ENCODE data around the gene NEURL1. TPM values are rescaled to one million over a fixed set of nuclear protein-coding genes. Genes with fewer than 3 reads are reported as not detected.

The NEURL1 gene
- total and polyA plus RNA-seq, 2 donors (not counting 1 experiment from before 2014, with no cell fraction given): 0.30 to 0.57 TPM

GRCh38 chr10:103535595-103535994 lies 42.1 kb downstream of the NEURL1 start:
- H4K20me1 ChIP-seq (ENCODE audit: control insufficient read depth, insufficient read depth, low read length, poor library complexity, severe bottlenecking): no peaks in the 10 kb centered on the region
- H3K9me3 ChIP-seq (ENCODE audit: control extremely low read depth in 1 of 3, control insufficient read depth in 2 of 3, insufficient read depth in 1 of 3, low read length in 2 of 3): peaks cover 0 to 20% (median 0%) of the 10 kb centered on the region in 3 donors
- POLR2A ChIA-PET: no interaction called here
- CTCF ChIA-PET: interaction anchor here (1.2 kb wide), 1 partner anchor 29 kb away, joined by 3 read pairs; no protein-coding TSS in a partner anchor
- intact Hi-C loops (cut with micrococcal nuclease): no loop called here
- no peaks in the 10 kb centered on the region for H3K4me1 Mint-ChIP-seq
- 98% methylated on average over 2 of the region's 2 CpGs for WGBS (ENCODE audit: insufficient coverage)
- TF ChIP-seq, protein P1, sequence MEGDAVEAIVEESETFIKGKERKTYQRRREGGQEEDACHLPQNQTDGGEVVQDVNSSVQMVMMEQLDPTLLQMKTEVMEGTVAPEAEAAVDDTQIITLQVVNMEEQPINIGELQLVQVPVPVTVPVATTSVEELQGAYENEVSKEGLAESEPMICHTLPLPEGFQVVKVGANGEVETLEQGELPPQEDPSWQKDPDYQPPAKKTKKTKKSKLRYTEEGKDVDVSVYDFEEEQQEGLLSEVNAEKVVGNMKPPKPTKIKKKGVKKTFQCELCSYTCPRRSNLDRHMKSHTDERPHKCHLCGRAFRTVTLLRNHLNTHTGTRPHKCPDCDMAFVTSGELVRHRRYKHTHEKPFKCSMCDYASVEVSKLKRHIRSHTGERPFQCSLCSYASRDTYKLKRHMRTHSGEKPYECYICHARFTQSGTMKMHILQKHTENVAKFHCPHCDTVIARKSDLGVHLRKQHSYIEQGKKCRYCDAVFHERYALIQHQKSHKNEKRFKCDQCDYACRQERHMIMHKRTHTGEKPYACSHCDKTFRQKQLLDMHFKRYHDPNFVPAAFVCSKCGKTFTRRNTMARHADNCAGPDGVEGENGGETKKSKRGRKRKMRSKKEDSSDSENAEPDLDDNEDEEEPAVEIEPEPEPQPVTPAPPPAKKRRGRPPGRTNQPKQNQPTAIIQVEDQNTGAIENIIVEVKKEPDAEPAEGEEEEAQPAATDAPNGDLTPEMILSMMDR (IDR thresholded peaks at IDR 0.05): no peak
- TF ChIP-seq EZH2 (IDR thresholded peaks at IDR 0.05; ENCODE audit: borderline replicate concordance, insufficient read depth, low read depth, low read length, poor library complexity, severe bottlenecking): no peak
- DNase-seq (no peak), ATAC-seq (ENCODE audit: low read depth) (no peak)
- H3K4me3 Mint-ChIP-seq: no peak overlapping the region
- no peak overlapping the region for H3K27ac Mint-ChIP-seq
- peaks cover 27% of the 10 kb centered on the region for H3K27me3 Mint-ChIP-seq
- peaks cover 6% of the 10 kb centered on the region for H3K9me3 Mint-ChIP-seq (ENCODE audit: insufficient read depth)
- peaks cover 0 to 14% (median 5%) of the 10 kb centered on the region in 4 experiments for H3K27me3 ChIP-seq (replicated peaks in 1 of 4; ENCODE audit: control extremely low read depth in 1 of 4, control insufficient read depth in 3 of 4, insufficient read depth in 4 of 4, low read length in 3 of 4)
- no peak overlapping the region for H2AFZ ChIP-seq (ENCODE audit: insufficient read depth, low read depth, low read length, poor library complexity, severe bottlenecking)
- no peak overlapping the region for H3K27ac ChIP-seq (ENCODE audit: low read length in 2 of 2)
- H3K9ac ChIP-seq (ENCODE audit: low read length): no peak overlapping the region
- no peak overlapping the region for H3K4me3 ChIP-seq (ENCODE audit: control extremely low read depth in 1 of 5, extremely low read depth in 1 of 5, insufficient read depth in 1 of 5, low read depth in 2 of 5, low read length in 4 of 5)
- no peaks in the 10 kb centered on the region for H3K36me3 ChIP-seq (replicated peaks in 1 of 2; ENCODE audit: control extremely low read depth in 1 of 2, control insufficient read depth in 1 of 2, extremely low read depth in 1 of 2, insufficient read depth in 2 of 2, low read length in 1 of 2)
- H3K79me2 ChIP-seq (ENCODE audit: control insufficient read depth, insufficient read depth, low read length): no peaks in the 10 kb centered on the region
- H3K4me1 ChIP-seq (ENCODE audit: control insufficient read depth in 2 of 2, insufficient read depth in 2 of 2, low read length in 2 of 2): no peaks in the 10 kb centered on the region
- no peak overlapping the region for H3K4me2 ChIP-seq (replicated peaks; ENCODE audit: low read depth, low read length, poor library complexity, severe bottlenecking)

DNA sequence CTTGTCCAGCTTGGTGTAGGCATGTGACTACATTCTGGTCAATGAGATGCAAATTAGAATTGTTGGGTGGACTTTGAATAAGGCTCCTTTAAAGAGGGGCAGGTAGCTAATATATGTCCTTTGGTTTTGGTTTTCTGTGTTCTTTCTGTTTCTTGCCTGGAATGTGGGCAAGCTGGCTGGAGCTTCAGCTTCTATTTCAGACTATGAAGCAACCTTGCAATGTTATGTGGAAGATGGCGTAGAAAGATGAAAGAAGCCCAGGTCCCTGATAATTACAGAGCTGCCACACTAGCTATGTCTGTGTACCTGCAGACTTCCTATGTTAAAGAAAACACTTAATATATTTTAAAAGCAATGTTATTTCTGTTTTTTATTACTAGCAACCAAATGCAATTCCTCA lies 46.2 kb downstream of the NEURL1 start:
- H4K20me1 ChIP-seq (ENCODE audit: control insufficient read depth, insufficient read depth, low read length, poor library complexity, severe bottlenecking): no peaks in the 10 kb centered on the region
- ATAC-seq (ENCODE audit: low read depth): no peak
- Mint-ChIP-seq H3K4me3 (no peak overlapping the region), H3K27me3 (peaks cover 25% of the 10 kb centered on the region), H3K27ac (no peak overlapping the region), H3K9me3 (ENCODE audit: insufficient read depth) (no peaks in the 10 kb centered on the region), H3K4me1 (peaks cover 15% of the 10 kb centered on the region)
- POLR2A ChIA-PET: no interaction called here
- H3K4me2 ChIP-seq (replicated peaks; ENCODE audit: low read depth, low read length, poor library complexity, severe bottlenecking): no peak overlapping the region
- CTCF ChIA-PET: no interaction called here
- peaks cover 0 to 10% (median 0%) of the 10 kb centered on the region in 3 donors for H3K9me3 ChIP-seq (ENCODE audit: control extremely low read depth in 1 of 3, control insufficient read depth in 2 of 3, insufficient read depth in 1 of 3, low read length in 2 of 3)
- no peak overlapping the region for H2AFZ ChIP-seq (ENCODE audit: insufficient read depth, low read depth, low read length, poor library complexity, severe bottlenecking)
- peaks cover 0 to 14% (median 8%) of the 10 kb centered on the region in 4 experiments for H3K27me3 ChIP-seq (replicated peaks in 1 of 4; ENCODE audit: control extremely low read depth in 1 of 4, control insufficient read depth in 3 of 4, insufficient read depth in 4 of 4, low read length in 3 of 4)
- no CpG with 5 or more reads among the region's 1 CpG for WGBS (ENCODE audit: insufficient coverage)
- H3K4me1 ChIP-seq (ENCODE audit: control insufficient read depth in 2 of 2, insufficient read depth in 2 of 2, low read length in 2 of 2): peaks cover 10 to 13% of the 10 kb centered on the region in 2 donors
- no peak for DNase-seq
- no peak overlapping the region for H3K27ac ChIP-seq (ENCODE audit: low read length in 2 of 2)
- H3K4me3 ChIP-seq (ENCODE audit: control extremely low read depth in 1 of 5, extremely low read depth in 1 of 5, insufficient read depth in 1 of 5, low read depth in 2 of 5, low read length in 4 of 5): no peak overlapping the region
- no peaks in the 10 kb centered on the region for H3K36me3 ChIP-seq (replicated peaks in 1 of 2; ENCODE audit: control extremely low read depth in 1 of 2, control insufficient read depth in 1 of 2, extremely low read depth in 1 of 2, insufficient read depth in 2 of 2, low read length in 1 of 2)
- H3K9ac ChIP-seq (ENCODE audit: low read length): no peak overlapping the region
- no peaks in the 10 kb centered on the region for H3K79me2 ChIP-seq (ENCODE audit: control insufficient read depth, insufficient read depth, low read length)
- intact Hi-C loops (cut with micrococcal nuclease): no loop called here
- TF ChIP-seq EZH2 (IDR thresholded peaks at IDR 0.05; ENCODE audit: borderline replicate concordance, insufficient read depth, low read depth, low read length, poor library complexity, severe bottlenecking): no peak
- TF ChIP-seq, protein P1 (IDR thresholded peaks at IDR 0.05): no peak
